Middle frontal gyrus (tissue), 1 donor: ENCODE data around the gene FCN2.
"Not testable (repeated sequence)": the region's sequence is repeated elsewhere in the genome, so short reads cannot be mapped to it uniquely, and the experiment has no call there.

Experiments used
- DNase-seq: peaks from one replicate; pipeline ENCODE4 v3.0.0-alpha.2; 2015; ENCODE audit warnings: low spot score; ENCODE audit errors: extremely low spot score

FCN2 gene

GRCh38 chr9:134847138-134847537 is 33.5 kb upstream of the FCN2 start:
- DNase-seq: no peak

GRCh38 chr9:134847752-134848432 is 32.7 kb upstream of the FCN2 start:
- DNase-seq: no peak

GRCh38 chr9:134848504-134848903 is 32.1 kb upstream of the FCN2 start:
- no peak for DNase-seq

GRCh38 chr9:134850611-134851010 is 30.0 kb upstream of the FCN2 start:
- no peak for DNase-seq

- DNase-seq: no peak
Measured at GRCh38 chr9:134851020-134851419, 29.6 kb upstream of the FCN2 start.

GRCh38 chr9:134852906-134853654 is 27.5 kb upstream of the FCN2 start:
- no peak for DNase-seq

GRCh38 chr9:134853893-134854292 is 26.7 kb upstream of the FCN2 start:
- DNase-seq: no peak

GRCh38 chr9:134854541-134854981 is 26.0 kb upstream of the FCN2 start:
- DNase-seq: no peak

- DNase-seq: no peak
Measured at GRCh38 chr9:134855231-134855899, 25.2 kb upstream of the FCN2 start.

GRCh38 chr9:134855900-134856377 is 24.7 kb upstream of the FCN2 start:
- no peak for DNase-seq

- DNase-seq: not testable (repeated sequence)
Measured at GRCh38 chr9:134857451-134857850, 23.2 kb upstream of the FCN2 start.

- DNase-seq: no peak
Measured at GRCh38 chr9:134858051-134858841, 22.4 kb upstream of the FCN2 start.

GRCh38 chr9:134860510-134860909 is 20.1 kb upstream of the FCN2 start:
- DNase-seq: no peak

GRCh38 chr9:134861595-134862334 is 18.8 kb upstream of the FCN2 start:
- DNase-seq: no peak

- no peak for DNase-seq
Measured at GRCh38 chr9:134863306-134863902, 17.2 kb upstream of the FCN2 start.

- DNase-seq: no peak
Measured at GRCh38 chr9:134863941-134864820, 16.4 kb upstream of the FCN2 start.

GRCh38 chr9:134864821-134865190 is 15.8 kb upstream of the FCN2 start:
- no peak for DNase-seq

GRCh38 chr9:134867917-134868750 is 12.5 kb upstream of the FCN2 start:
- DNase-seq: no peak
